Measurements from ENCODE around the gene C1orf35. TPM values are rescaled to one million over a fixed set of nuclear protein-coding genes. Genes with fewer than 3 reads are reported as not detected.

The C1orf35 gene
- total and polyA plus RNA-seq, 2 experiments from 2014 or later = 14.0 to 67.6 TPM

DNA sequence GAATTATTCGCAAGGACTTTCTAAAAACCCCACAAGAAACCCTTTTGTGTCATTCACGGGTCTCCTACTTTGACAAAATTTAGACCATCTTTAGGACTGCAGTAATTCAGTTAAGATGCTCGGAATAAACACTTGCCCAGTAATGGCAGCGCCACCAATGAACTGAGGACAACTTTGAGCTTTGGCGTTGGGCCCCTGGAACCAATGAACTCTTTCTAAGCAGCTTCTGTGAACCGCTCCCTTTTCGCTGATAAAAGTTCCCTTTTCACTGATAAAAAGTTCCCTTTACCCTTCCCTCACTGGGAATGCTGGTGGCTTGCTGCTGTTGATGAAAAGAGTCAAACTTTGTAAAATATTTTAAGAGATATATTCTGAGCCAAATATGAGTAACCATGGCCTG lies 7.4 kb upstream of the C1orf35 start:
- Mint-ChIP-seq H3K4me3 (no peak overlapping the region; the same call in 2 of the 3 replicates), H3K36me3 (ENCODE audit: low read depth) (peaks cover 8% of the 10 kb centered on the region; the same call in 2 of the 3 replicates), H3K27ac (no peak overlapping the region), H3K9me3 (peaks cover 7% of the 10 kb centered on the region), H3K4me1 (peaks cover 12% of the 10 kb centered on the region), H3K27me3 (ENCODE audit: insufficient read depth, low read depth, poor library complexity) (peaks cover 17% of the 10 kb centered on the region)
- H3K4me1 ChIP-seq (ENCODE audit: insufficient read depth) = peaks cover 4% of the 10 kb centered on the region; the same call in 1 of the 2 replicates
- no peak overlapping the region for H3K27ac ChIP-seq (ENCODE audit: low read depth)
- no peak overlapping the region for H2AFZ ChIP-seq
- no peak overlapping the region for H3K4me2 ChIP-seq
- no peaks in the 10 kb centered on the region for H3F3A ChIP-seq (replicated peaks; ENCODE audit: low read depth)
- H3K27me3 ChIP-seq (ENCODE audit: insufficient read depth) = peaks cover 10% of the 10 kb centered on the region; the same call in 1 of the 2 replicates
- no peaks in the 10 kb centered on the region for H3K36me3 ChIP-seq (ENCODE audit: insufficient read depth)
- ATAC-seq (no peak), DNase-seq (ENCODE audit: low spot score) (no peak)
- no peaks in the 10 kb centered on the region; the same call in 1 of the 2 replicates for H4K20me1 ChIP-seq (replicated peaks; ENCODE audit: insufficient read depth)
- H3K4me3 ChIP-seq = no peak overlapping the region
- peaks cover 8% of the 10 kb centered on the region for H3K79me2 ChIP-seq (replicated peaks; ENCODE audit: insufficient read depth)
- TF ChIP-seq, protein P1, sequence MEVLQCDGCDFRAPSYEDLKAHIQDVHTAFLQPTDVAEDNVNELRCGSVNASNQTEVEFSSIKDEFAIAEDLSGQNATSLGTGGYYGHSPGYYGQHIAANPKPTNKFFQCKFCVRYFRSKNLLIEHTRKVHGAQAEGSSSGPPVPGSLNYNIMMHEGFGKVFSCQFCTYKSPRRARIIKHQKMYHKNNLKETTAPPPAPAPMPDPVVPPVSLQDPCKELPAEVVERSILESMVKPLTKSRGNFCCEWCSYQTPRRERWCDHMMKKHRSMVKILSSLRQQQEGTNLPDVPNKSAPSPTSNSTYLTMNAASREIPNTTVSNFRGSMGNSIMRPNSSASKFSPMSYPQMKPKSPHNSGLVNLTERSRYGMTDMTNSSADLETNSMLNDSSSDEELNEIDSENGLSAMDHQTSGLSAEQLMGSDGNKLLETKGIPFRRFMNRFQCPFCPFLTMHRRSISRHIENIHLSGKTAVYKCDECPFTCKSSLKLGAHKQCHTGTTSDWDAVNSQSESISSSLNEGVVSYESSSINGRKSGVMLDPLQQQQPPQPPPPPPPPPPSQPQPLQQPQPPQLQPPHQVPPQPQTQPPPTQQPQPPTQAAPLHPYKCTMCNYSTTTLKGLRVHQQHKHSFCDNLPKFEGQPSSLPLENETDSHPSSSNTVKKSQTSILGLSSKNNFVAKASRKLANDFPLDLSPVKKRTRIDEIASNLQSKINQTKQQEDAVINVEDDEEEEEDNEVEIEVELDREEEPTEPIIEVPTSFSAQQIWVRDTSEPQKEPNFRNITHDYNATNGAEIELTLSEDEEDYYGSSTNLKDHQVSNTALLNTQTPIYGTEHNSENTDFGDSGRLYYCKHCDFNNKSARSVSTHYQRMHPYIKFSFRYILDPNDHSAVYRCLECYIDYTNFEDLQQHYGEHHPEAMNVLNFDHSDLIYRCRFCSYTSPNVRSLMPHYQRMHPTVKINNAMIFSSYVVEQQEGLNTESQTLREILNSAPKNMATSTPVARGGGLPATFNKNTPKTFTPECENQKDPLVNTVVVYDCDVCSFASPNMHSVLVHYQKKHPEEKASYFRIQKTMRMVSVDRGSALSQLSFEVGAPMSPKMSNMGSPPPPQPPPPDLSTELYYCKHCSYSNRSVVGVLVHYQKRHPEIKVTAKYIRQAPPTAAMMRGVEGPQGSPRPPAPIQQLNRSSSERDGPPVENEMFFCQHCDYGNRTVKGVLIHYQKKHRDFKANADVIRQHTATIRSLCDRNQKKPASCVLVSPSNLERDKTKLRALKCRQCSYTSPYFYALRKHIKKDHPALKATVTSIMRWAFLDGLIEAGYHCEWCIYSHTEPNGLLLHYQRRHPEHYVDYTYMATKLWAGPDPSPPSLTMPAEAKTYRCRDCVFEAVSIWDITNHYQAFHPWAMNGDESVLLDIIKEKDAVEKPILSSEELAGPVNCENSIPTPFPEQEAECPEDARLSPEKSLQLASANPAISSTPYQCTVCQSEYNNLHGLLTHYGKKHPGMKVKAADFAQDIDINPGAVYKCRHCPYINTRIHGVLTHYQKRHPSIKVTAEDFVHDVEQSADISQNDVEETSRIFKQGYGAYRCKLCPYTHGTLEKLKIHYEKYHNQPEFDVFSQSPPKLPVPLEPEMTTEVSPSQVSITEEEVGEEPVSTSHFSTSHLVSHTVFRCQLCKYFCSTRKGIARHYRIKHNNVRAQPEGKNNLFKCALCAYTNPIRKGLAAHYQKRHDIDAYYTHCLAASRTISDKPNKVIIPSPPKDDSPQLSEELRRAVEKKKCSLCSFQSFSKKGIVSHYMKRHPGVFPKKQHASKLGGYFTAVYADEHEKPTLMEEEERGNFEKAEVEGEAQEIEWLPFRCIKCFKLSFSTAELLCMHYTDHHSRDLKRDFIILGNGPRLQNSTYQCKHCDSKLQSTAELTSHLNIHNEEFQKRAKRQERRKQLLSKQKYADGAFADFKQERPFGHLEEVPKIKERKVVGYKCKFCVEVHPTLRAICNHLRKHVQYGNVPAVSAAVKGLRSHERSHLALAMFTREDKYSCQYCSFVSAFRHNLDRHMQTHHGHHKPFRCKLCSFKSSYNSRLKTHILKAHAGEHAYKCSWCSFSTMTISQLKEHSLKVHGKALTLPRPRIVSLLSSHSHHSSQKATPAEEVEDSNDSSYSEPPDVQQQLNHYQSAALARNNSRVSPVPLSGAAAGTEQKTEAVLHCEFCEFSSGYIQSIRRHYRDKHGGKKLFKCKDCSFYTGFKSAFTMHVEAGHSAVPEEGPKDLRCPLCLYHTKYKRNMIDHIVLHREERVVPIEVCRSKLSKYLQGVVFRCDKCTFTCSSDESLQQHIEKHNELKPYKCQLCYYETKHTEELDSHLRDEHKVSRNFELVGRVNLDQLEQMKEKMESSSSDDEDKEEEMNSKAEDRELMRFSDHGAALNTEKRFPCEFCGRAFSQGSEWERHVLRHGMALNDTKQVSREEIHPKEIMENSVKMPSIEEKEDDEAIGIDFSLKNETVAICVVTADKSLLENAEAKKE (CRISPR knock-in tag; IDR thresholded peaks at IDR 0.05) = no peak
- TF ChIP-seq REST (IDR thresholded peaks at IDR 0.05; ENCODE audit: unreplicated experiment) = no peak
- TF ChIP-seq EZH2 (IDR thresholded peaks at IDR 0.05; ENCODE audit: low read depth, unreplicated experiment) = no peak
- TF ChIP-seq STAT1 (IDR thresholded peaks at IDR 0.05; ENCODE audit: unreplicated experiment) = no peak
- TF ChIP-seq, protein P2, sequence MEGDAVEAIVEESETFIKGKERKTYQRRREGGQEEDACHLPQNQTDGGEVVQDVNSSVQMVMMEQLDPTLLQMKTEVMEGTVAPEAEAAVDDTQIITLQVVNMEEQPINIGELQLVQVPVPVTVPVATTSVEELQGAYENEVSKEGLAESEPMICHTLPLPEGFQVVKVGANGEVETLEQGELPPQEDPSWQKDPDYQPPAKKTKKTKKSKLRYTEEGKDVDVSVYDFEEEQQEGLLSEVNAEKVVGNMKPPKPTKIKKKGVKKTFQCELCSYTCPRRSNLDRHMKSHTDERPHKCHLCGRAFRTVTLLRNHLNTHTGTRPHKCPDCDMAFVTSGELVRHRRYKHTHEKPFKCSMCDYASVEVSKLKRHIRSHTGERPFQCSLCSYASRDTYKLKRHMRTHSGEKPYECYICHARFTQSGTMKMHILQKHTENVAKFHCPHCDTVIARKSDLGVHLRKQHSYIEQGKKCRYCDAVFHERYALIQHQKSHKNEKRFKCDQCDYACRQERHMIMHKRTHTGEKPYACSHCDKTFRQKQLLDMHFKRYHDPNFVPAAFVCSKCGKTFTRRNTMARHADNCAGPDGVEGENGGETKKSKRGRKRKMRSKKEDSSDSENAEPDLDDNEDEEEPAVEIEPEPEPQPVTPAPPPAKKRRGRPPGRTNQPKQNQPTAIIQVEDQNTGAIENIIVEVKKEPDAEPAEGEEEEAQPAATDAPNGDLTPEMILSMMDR (conservative IDR thresholded peaks at IDR 0.05; ENCODE audit: low read depth in 2 of 2) = no peak
- TF ChIP-seq ZNF114 (CRISPR knock-in tag; IDR thresholded peaks at IDR 0.05) = no peak
- H3K9me2 ChIP-seq (ENCODE audit: insufficient read depth) = 0 out of 2 replicates have a peak, but pooled peaks cover 4% of the 10 kb centered on the region
